HG02870 (cell line): ENCODE data around the gene RHBDF2.

ENCODE experiments used
- ATAC-seq: cut with Tn5 transposase; IDR thresholded peaks from one replicate; pipeline ENCODE4 v1.9.1; 2021; ENCODE audit warnings: mild to moderate bottlenecking, moderate library complexity; ENCODE audit not compliant: unreplicated experiment

The RHBDF2 gene

DNA sequence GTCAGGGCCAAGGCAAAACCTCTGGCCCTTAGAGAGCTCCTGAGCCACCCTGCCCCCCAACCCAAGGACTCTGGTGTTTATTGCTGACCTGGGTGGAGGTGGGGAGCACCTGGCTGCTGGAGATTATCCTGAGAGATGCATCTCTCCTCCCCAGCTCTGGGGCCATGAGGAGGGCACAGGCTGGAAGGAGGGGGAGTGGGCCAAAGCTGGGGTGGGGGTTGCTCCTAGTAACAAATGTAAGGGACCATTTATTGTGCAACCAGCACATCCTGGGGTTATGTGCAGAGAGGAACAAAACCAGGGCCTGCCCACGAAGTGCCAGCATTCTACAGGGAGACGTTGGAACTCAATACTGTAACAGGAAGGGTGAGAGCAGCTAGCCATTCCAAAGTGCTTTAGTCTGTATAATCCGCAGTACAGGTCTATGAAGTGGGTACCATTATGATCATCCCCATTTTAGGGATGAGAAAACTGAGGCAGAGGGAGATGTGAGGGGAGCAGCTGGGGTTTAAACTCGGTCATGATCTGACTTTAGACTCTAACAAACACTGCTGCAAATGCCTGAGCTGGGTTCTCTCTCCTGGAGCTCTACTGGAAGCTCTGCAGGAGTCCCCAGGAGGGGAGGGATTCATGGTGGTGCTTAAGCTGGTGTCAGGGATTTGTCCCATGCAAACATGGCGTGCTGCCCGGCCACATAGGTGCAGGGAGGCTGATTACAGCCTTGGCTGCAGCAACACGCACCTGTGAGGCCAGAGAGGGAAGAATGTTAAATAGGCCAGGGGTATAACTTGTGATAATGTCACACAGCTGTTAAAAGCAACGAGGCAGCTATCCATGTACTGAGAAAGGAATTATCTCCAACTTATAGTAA is 1.4 kb upstream of the RHBDF2 start:
- ATAC-seq: no peak

DNA sequence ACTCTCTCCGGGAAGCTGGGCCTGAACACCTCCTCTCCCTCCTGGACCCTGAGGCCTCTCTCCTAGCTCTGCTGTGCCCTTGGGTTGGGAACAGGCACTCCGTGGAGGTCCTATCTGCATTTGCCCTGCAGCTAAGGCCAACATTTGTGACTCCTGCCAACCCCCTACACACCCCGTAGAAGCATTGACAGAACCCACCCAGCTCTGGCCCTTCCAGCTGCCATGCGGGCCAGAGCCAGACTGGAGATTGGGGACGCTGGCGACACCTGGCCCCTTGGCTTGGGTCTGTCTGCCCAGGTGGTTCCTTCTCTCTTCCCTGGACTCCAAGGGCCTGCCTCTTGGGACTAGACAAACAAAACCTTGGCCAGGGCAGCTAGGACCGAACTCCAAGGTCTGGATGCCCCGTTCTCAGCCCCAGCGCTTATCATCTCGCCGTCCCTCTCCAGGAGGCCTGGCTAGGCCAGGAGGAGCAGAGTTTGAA is 644 bp upstream of the RHBDF2 start:
- ATAC-seq: no peak

DNA sequence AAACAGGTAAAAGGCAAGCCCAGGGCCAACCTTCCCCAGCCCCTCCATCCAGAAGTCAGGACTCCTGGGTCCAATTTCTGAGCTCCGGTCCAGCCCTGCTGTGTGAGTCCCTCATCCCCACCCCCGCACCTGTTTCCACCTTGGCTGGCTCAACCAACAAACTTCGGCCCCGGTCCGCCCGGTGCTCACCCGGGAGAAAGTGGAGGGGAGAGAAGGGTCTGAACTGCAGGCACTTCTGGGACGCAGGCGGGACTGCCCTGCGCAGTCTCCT is 541 bp downstream of the RHBDF2 start:
- ATAC-seq: no peak

DNA sequence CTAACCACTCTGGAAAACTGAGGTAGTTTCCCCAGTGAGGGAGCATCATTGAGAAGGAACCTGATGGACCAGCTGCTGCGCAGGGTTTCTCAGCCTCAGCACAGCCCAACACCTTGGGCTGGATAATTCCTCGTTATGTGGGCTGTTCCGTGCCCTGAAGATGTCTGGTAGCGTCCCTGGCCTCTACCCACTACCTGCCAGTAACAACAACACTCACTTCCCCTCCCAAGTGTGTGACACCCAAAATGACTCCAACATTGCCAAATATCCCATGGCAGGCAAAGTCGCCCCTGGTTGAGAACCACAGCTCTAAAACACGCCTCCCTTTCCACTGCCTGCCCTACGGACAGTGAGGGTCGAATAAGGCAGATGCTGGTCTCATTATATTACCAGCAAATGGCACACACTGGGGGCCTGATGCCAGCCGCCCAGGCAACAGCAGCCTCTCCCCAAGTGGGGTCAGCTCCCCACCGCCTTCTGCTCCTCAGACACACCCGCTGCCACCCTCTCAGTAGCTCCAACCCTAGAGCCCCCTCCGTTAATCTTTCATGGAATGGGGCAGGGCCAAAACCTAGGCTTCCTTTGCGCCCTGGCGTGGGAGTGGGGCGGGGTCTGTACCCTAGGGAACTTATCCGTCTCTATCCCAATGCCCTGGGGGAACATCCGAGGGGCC is 1.0 kb downstream of the RHBDF2 start:
- ATAC-seq: no peak

DNA sequence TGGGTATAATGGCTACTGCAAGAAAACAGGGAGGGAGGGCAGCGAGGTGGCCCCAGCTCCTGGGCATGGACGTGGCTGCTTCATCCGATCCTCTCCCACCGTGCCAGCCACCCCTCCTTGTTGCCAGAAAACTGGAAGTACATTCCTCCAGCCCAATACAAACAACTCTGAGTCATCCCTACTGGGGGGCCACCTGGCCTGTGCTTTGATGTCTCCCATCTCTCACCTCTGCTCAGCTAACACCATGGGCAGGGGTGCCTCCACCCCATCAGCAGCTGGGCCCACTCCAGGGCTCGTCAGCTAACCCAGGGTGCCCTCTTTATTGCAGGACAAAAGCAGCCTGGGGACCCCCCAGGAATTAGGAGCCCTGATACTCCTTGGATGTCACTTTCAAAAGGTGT is 2.0 kb downstream of the RHBDF2 start:
- ATAC-seq: no peak

DNA sequence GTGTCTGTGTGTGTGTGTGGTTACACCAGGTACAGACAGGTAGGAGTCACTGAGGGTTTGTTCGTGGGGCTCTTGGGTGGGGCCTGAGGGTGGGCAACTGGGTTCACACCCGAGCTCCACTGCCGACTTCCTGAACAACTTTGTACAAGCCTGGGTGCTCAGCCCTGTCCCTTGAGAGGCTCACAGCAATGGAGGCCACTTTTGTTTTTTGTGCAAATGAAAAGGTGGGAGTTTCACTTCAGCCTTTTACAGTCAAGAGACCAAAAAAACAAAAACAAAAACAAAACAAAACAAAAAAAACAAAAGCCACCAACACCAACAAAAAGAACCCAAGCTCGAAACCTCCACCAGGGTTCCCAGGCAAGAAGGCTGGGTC is 2.4 kb downstream of the RHBDF2 start:
- ATAC-seq: no peak

DNA sequence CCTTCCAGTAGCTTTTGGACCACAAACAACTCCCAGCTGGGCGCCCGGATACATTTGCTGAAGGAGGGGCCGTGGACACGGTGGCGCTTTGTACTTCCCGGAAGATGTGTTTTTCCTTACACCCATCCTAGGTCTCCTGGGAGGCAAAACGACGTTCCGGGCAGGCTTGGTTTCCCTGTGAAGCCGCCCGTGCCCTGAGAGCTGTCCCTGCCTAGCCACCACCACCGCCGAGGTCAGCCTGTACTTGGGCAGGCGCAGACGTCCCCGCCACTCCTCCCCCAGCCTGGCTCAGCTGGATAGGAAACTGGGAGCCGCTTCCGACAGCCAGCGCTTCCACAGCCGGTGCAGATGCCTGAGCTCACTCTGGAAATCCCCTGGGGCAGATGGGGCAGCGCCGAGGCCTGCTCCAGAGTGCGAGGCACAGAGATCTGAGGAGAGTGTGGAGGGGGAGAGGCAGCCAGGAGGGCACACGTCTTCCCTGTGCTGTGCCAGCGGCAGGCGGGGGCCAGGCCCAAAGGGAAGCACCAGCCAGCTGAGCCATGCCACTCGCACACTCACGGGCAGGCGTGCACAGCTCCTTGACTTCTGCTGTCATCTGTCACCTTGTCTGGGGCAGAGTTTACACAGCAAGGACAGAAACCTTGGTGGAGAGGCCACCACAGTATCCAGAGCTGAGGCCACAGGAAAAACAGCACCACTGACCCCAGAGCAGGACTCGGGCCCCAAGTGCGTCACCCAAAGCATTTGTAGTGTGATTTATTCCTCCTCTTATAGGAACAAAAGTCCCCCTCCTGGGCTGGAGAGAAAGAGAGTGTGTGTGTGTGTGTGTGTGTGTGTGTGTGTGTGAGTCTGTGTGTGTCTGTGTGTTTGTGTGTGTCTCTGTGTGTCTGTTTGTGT is 3.0 kb downstream of the RHBDF2 start:
- ATAC-seq: no peak

DNA sequence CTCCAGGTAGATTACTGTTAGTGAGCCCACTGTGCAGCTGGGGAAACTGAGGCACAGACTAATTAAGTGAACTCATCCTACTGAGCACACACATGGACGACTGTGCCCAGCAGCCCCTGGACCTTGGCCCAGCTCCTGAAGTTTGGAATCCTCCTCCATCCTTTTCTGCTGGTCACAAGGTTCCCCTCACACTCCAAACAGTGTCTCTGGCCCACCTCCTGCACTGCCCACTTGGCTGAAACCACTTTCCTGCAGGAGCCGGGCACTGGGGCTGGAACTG is 3.6 kb downstream of the RHBDF2 start:
- no peak for ATAC-seq

DNA sequence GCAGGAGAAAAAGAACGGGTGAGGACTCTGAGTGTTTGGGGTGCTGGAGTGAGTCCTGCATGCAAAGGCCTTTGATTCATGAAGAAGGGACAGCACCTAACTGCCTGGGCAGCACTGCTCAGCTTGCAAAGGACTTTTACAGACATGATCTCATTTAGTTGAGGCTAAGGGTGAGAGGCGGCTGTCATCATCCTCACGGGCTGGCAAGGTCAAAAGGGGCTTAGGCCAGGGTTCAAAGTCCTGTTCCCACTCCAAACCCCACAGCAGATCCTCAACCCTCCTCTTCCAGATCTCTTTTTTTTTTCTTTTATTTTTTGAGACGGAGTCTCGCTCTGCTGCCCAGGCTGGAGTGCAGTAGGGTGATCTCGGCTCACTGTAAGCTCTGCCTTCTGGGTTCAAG is 4.8 kb downstream of the RHBDF2 start:
- ATAC-seq: no peak

DNA sequence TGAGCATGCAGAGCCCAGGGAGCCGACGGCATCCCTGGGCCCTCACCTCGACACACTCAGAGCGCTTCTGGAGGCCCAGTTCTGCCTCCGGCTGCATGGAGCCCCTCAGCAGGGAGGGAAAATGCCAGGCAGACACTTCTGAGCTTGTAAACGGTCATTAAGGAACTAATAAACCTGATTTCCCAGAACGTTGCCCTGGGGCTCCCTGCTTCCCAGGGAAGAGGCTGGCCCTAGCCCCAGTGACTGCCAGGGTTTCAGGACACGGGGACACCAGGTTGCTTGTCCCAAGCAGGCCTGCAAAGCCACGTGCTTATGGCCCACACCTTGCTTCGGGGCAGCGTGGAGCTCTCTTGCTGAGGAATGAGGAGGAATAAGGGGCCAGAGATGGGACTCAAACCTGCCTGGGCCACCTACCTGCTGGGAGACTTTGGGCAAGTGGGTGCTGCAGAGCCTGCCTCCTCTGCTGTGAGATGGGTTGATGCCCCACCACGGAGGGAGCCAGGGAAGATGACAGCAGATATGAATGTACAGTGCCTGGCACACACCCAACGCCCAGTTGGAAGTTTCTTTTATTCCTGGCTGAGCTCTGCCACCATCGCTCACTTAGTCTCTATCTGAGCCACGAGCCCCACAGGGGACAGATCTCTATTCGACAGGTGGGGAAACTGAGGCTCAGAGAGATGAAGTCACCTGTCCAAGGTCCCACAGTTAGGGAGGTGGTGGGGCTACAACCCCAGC is 5.4 kb downstream of the RHBDF2 start:
- no peak for ATAC-seq

DNA sequence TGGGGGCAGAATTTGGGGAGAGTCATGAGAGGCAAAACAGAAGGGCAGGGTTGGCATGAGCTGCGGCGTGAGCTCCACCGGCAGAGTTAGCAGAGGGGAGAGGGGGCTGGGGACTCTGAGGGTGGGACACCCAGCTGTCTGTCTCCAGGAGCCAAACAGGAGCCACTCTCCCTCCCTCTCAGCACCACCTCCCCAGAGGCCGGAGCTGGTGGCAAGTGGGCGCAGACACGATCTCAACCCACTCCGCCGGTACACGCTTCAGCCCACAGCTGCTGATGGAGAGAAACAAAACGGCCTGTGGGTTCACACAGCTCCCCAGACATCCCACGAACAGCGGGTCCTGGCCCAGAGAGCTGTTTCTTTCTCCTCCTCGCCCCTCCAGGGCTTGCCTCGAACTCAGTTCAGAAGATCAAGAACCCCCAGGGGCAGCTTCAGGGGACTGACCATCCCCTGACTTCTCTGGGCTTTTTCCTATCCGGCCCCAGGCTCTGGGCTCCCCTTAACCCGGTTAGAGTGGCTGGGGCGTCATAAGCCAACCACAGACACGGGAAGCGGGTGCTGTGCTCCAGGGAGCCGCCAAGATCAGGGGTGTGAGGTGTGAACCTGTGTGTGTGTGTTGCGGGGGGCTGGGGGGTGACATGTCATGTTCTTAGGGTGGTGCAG is 7.6 kb downstream of the RHBDF2 start:
- ATAC-seq: no peak

DNA sequence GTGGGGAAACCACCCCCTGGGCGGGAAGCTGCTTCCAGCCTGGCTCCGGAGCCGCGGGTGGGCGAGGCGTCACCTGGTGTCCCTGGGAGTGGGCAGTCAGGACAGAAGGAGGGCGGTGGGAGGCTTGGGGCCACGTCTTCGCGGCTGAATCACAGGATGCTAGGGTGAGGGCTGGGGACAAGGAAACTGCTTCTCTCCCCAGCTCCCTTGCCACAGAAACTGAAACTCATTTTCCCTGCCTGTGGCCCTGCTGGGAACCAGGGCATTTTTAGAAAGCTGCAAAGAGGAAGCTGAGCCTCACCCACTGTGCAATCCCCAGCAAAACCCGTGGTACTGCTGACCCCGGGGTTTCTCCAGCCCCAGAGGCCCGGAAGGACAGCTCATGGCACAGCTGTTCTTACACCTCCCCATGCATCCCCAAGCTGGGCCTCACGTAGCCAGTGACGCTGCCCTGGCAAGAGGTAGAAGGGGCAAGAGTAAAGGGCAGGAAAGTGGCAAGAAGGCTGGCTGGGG is 8.2 kb downstream of the RHBDF2 start:
- peak; percentile 26 for ATAC-seq

DNA sequence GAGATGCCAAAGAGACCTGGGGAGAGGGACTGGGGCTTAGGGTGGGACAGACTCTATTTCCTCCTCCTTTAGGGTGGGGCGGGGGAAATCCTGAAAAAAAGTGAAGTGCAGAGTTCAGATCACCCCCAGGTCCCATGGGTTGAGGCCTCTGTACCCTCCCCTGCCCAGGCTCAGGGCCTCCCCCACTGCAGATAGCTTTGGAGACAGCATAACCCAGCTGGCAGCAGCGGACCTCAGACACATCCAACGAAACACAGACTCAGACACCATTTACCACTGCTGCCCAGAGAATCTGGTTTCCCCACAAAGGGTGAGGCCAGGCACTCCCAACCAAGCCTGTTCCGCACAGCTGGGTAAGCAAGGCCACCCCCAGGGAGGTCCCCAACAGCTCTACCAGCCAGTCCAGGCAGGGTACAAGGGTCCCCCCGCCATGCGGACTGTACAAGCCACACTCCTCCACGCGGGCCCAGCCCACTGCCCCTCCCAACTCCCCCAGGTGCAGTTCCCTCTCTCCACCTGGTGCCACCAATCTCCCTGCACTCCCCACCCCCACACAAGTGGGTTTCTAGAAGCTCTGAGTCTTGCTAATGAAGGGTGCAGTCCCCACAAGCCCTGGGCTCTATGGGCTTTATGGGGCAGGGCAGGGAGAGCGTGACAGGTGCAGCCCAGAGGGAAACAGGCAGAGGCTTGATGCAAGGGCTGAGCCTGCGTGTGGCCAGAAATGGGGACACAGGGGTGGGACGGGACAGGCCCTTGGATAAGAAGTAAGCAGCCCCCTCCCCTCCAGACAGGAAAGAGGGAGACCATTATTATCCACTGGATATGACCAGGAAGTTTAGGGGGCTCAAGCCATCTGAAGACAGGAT is 8.9 kb downstream of the RHBDF2 start:
- ATAC-seq: peak; percentile 38

DNA sequence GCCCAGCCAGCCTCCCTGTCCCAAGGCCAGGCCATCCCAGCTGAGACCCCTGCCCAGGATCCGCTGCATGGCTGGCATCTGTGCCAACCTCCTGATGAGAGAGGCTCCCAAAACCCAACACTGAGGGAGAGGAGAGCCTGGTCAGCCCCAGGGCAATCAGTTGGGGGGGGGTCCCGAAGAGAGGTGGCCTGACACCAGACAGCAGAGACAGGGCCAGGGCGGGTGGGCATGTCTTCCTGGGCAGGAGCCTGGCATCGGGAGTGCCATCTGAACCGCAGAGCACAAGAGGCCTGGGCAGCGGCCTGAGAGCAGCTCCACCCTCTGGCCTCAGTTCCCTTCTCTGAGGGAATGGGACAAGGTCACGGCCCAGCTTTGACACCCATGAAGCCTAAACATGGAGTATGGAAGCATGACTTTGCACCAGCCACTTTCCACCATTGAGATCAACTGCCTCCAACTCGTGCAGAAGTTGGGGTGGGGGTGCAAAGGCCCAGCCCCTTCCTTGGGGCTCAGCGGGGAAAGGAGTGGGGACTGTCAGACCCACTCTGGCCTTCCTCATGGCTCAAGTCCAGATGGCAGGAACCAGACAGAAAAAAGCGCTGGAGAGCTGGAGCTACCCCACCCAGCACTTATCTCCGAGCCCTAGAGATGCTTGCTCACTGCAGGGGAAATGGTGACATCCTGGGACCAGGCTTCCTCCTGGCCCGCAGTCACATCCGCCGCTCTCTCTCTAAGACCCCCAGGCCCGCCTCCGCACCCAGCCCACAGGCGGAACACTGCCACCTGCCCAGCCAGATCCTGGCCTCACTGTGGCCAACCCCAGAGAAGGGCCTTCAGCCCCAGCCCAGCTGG is 9.7 kb downstream of the RHBDF2 start:
- ATAC-seq: no peak

DNA sequence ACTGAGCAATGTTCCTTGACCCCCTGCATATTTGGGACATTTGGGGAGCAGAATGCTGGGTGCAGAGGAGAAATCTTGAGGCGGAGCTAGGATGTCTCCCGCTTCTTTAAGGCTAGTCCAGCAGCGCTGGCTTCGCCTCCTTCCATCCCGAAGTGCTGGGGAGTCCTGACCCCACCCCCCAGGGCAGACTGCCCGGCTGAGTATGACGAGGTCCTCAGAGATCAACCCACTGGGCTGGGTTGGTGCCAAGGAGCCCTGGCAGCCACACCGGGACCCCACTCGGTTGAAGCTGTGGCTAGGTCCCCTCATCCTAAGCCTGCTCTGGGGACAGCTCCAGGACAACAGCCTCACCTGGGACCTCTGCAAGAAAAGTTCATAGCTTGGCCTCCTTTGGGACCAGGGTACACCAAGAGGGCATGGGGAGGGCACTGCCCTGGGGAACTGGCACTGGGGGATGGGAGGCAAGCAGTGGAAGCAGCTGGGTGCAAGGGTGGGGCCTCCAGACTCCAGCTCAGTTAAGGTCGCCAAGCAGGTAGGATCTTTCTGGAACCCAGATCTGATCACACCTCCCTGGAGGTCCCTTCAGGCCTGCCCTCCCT is 11.0 kb downstream of the RHBDF2 start:
- ATAC-seq: no peak

DNA sequence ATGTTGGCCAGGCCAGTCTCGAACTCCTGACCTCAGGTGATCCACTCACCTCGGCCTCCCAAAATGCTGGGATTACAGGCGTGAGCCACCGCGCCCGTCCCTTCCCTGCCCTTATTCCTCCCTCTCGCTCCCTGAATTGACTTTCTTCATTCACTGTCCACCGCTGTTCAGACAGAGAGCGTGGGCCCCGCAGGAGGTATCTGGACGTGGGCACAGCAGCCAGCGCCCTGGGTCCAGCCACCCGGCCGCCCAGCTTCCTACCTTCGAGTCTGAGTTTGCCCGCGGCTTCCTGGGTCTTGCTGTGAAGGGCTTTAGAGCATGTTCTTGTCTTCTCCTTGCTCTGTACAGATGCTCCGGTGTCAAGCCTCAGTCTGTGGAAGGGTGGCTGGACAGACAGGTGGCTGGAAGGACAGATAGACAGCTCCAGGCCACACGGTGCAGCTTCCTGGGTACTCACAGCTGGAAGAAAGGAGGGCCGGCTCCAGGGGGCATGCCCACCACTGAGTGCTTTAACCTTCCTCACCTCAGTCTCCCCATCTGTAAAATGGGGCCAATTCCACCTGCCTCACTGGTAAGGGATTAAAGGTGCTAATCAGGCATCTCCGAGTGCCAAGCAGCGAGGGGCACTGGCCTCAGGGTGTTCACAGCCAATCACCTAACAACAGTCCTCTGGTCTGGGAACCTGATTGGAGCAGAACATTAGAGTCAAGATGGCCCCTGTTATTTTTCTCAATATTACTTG is 13.6 kb downstream of the RHBDF2 start:
- ATAC-seq: no peak

DNA sequence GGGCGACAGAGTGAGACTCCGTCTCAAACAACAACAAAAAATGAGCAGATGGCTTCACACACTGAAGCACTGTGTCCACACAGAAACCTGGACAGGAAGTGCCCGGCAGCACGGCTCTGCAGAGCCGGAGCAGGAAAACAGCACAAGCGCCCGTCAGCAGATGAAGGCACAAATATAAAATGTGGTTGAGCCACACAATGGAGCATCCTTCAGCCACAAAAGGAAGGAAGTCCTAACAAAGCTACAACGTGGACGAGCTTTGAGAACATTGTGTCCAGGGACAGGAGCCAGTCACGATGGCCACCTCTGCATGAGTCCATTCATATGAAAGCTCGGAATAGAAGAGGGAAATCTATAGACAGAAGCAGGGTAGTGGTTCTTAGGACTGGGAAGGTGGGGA is 15.7 kb downstream of the RHBDF2 start:
- ATAC-seq: no peak
